K562 (cell line): ENCODE results near the gene SLX4IP. TPM values are rescaled to one million over a fixed set of nuclear protein-coding genes. Genes with fewer than 3 reads are reported as not detected.
A peak's percentile ranks its signal among the peaks of the same experiment; 100 is the strongest.

Experiments used
- ARHGAP35 ChIP-seq: fragments of 450-650 bp; IDR thresholded peaks from 2 replicates; pipeline ENCODE4 v1.6.1; 2018; ENCODE audit not compliant: partially characterized antibody
- ATF7 ChIP-seq: fragments of 450-650 bp; IDR thresholded peaks from 2 replicates; pipeline ENCODE4 v1.7.1; 2014; ENCODE audit warnings: mild to moderate bottlenecking, moderate library complexity
- BRF1 ChIP-seq: IDR thresholded peaks from 3 replicates; pipeline ENCODE4 v1.6.1; 2011; ENCODE audit warnings: borderline replicate concordance, mild to moderate bottlenecking; ENCODE audit not compliant: insufficient read length; ENCODE audit errors: extremely low read depth
- CHD2 ChIP-seq: IDR thresholded peaks from 2 replicates; pipeline ENCODE4 v1.6.1; 2011; ENCODE audit warnings: low read depth, low read length
- CUX1 ChIP-seq: fragments of 200-800 bp; sonication (Bioruptor generic); IDR thresholded peaks from 2 replicates; pipeline ENCODE4 v1.6.1; 2016; ENCODE audit warnings: missing genetic modification characterization, missing compliant biosample characterization
- E2F6 ChIP-seq, 2 experiments: IDR thresholded peaks; 2 replicates each; pipeline ENCODE4 v1.6.1; 2011; ENCODE audit warnings: borderline replicate concordance in 1 of 2, control low read depth in 1 of 2, low read depth in 1 of 2, low read length in 1 of 2, mild to moderate bottlenecking in 1 of 2, mixed read lengths in 1 of 2, moderate library complexity in 1 of 2; ENCODE audit not compliant: insufficient read depth in 1 of 2, insufficient read length in 1 of 2, poor library complexity in 1 of 2, severe bottlenecking in 1 of 2; ENCODE audit errors: extremely low read depth in 1 of 2
- ERF ChIP-seq: fragments of 450-650 bp; formaldehyde crosslinking; IDR thresholded peaks from 2 replicates; pipeline ENCODE4 v1.4.0; 2020; ENCODE audit warnings: mild to moderate bottlenecking, mixed read lengths
- ETV1 ChIP-seq: fragments of 450-650 bp; conservative IDR thresholded peaks from 2 replicates; pipeline ENCODE4 v1.6.1; 2016; ENCODE audit warnings: missing genetic modification characterization, control low read depth, low read depth, missing compliant biosample characterization
- EZH2 ChIP-seq: IDR thresholded peaks from 2 replicates; pipeline ENCODE4 v1.6.1; 2012; ENCODE audit warnings: low read depth, mild to moderate bottlenecking, inconsistent platforms, low read length, borderline replicate concordance
- HEY1 ChIP-seq: fragments of 250-450 bp; sonication (Bioruptor Pico); IDR thresholded peaks from 2 replicates; pipeline ENCODE4 v1.5.0; 2020; ENCODE audit warnings: mild to moderate bottlenecking, moderate library complexity, borderline replicate concordance
- ILF3 ChIP-seq: fragments of 450-650 bp; IDR thresholded peaks from 2 replicates; pipeline ENCODE4 v1.6.1; 2018; ENCODE audit warnings: antibody characterized with exemption, mild to moderate bottlenecking, moderate library complexity, borderline replicate concordance
- POLR3G ChIP-seq: IDR thresholded peaks from 2 replicates; pipeline ENCODE4 v1.6.1; 2011; ENCODE audit not compliant: insufficient read length, insufficient replicate concordance; ENCODE audit errors: extremely low read depth
- PTRF ChIP-seq: fragments of 450-650 bp; IDR thresholded peaks from 2 replicates; pipeline ENCODE4 v1.6.1; 2016; ENCODE audit warnings: mild to moderate bottlenecking, missing genetic modification characterization, missing compliant biosample characterization
- ZBTB12 ChIP-seq: fragments of 250-450 bp; sonication (Bioruptor Pico); IDR thresholded peaks from 2 replicates; pipeline ENCODE4 v1.4.0; 2020
- ZFPM2 ChIP-seq: fragments of 250-450 bp; sonication (Bioruptor Pico); IDR thresholded peaks from 2 replicates; pipeline ENCODE4 v1.5.1; 2022; ENCODE audit warnings: mild to moderate bottlenecking
- ZNF398 ChIP-seq: fragments of 250-450 bp; sonication (Bioruptor Pico); IDR thresholded peaks from 2 replicates; pipeline ENCODE4 v1.8.0; 2021; ENCODE audit warnings: moderate library complexity, mild to moderate bottlenecking, inconsistent platforms
- polyA plus RNA-seq, 8 experiments: library from polyadenylated mRNA; depleted of rRNA in 4 of 8; stranded (reverse) in 5 of 8; unstranded in 3 of 8; fragments of >200 nt; fragmentation: Nextera tagmentation in 2 of 8; fragmentation: Illumina TruSeq in 1 of 8; extraction: Ambion mirVana in 2 of 8; extraction: Trizol in 1 of 8; gene quantifications; 2 replicates each; pipeline versions ENCODE4 v1.2.1 to v1.2.3, GENCODE V29; 2011 to 2014; ENCODE audit warnings: inconsistent platforms in 1 of 8, missing spikeins in 1 of 8
- total RNA-seq, 7 experiments: library from RNA; depleted of rRNA in 6 of 7; stranded (reverse); fragments of >200 nt in 6 of 7; fragmentation: Illumina TruSeq in 2 of 7; extraction: Trizol in 2 of 7; gene quantifications; 2 replicates each; pipeline versions ENCODE4 v1.2.1 to v1.2.3, GENCODE V29; 2011 to 2021; ENCODE audit warnings: low replicate concordance in 1 of 7

SLX4IP gene
- total and polyA plus RNA-seq, 9 of the 15 experiments (the other 6 are each of a cell fraction or from before 2014, with no cell fraction given): 1.5 to 5.9 (median 3.5) TPM

- peak in 1 of 2 experiments; percentile 11 for TF ChIP-seq E2F6 (IDR thresholded peaks at IDR 0.05; ENCODE audit: borderline replicate concordance in 1 of 2, extremely low read depth in 1 of 2, insufficient read depth in 1 of 2, insufficient read length in 1 of 2, low read depth in 1 of 2, low read length in 1 of 2, poor library complexity in 1 of 2, severe bottlenecking in 1 of 2)
- peak; percentile 34; the same call in 1 of the 2 replicates for TF ChIP-seq ETV1 (tag)
- TF ChIP-seq ERF (CRISPR knock-in tag): no peak
- 0 out of 2 replicates have a peak, but pooled peaks have one; percentile 31 for TF ChIP-seq ZBTB12 (CRISPR knock-in tag)
- 0 out of 2 replicates have a peak, but pooled peaks have one; percentile 44 for TF ChIP-seq CUX1
- TF ChIP-seq ZNF398 (CRISPR knock-in tag): no peak
- TF ChIP-seq HEY1 (CRISPR knock-in tag): no peak
- peak; percentile 87 for TF ChIP-seq CHD2
- TF ChIP-seq POLR3G: no peak
- TF ChIP-seq ZFPM2 (CRISPR knock-in tag): no peak
- no peak for TF ChIP-seq PTRF
- 0 out of 2 replicates have a peak, but pooled peaks have one; percentile 24 for TF ChIP-seq ILF3
- no peak; the same call in 1 of the 2 replicates for TF ChIP-seq ATF7
- no peak for TF ChIP-seq BRF1
- no peak for TF ChIP-seq ARHGAP35
- no peak for TF ChIP-seq EZH2
Observed at GRCh38 chr20:10434832-10435812, at the start of gene SLX4IP (continued).
